ENCODE data around the gene CLEC2L.

DNA sequence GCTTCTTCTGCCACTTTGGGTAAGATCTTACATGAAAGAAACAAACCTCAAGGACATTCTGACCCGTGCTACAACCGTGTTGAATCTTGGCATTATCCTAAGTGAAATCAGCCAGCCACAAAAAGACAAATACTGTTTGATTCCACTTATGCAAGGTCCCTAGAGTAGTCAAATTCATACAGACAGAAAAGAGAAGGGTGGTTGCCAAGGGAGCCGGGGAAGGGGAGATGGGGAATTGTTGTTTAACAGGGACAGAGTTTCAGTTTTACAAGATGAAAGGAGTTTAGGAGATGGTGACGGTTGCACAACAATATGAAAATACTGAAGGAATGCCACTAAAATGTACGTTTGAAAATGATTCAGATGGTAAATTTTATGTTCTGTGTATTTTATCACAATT lies 12.2 kb upstream of the CLEC2L start:
- TF ChIP-seq CTCF (IDR thresholded peaks at IDR 0.05) (no peak), POLR2A (IDR thresholded peaks at IDR 0.05) (no peak)

Data from prostate gland (tissue), 2 donors.